ENCODE data around the gene C2CD2.

Gene C2CD2

GRCh38 chr21:41974752-41975053, 20.9 kb upstream of the C2CD2 start:
- Histone ChIP-seq H3K27me3 (ENCODE audit: insufficient read depth, poor library complexity, severe bottlenecking) (no peaks in the 10 kb centered on the region), H3K27ac (replicated peaks) (no peak overlapping the region), H3K4me3 (replicated peaks; ENCODE audit: insufficient read depth, low read length) (no peak overlapping the region)
- no peak for DNase-seq (ENCODE audit: low read depth in 1 of 2, low spot score in 1 of 2)
- TF ChIP-seq SPI1 (IDR thresholded peaks at IDR 0.05; ENCODE audit: borderline replicate concordance, low read depth) (no peak), POLR2AphosphoS5 (IDR thresholded peaks at IDR 0.05; ENCODE audit: low read depth) (no peak), REST (IDR thresholded peaks at IDR 0.05; ENCODE audit: insufficient replicate concordance, low read depth) (no peak), GABPA (IDR thresholded peaks at IDR 0.05; ENCODE audit: low read depth) (no peak)
- TF ChIP-seq, protein P1, sequence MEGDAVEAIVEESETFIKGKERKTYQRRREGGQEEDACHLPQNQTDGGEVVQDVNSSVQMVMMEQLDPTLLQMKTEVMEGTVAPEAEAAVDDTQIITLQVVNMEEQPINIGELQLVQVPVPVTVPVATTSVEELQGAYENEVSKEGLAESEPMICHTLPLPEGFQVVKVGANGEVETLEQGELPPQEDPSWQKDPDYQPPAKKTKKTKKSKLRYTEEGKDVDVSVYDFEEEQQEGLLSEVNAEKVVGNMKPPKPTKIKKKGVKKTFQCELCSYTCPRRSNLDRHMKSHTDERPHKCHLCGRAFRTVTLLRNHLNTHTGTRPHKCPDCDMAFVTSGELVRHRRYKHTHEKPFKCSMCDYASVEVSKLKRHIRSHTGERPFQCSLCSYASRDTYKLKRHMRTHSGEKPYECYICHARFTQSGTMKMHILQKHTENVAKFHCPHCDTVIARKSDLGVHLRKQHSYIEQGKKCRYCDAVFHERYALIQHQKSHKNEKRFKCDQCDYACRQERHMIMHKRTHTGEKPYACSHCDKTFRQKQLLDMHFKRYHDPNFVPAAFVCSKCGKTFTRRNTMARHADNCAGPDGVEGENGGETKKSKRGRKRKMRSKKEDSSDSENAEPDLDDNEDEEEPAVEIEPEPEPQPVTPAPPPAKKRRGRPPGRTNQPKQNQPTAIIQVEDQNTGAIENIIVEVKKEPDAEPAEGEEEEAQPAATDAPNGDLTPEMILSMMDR (IDR thresholded peaks at IDR 0.05; ENCODE audit: insufficient read depth, low read length), result no peak

- TF ChIP-seq REST (IDR thresholded peaks at IDR 0.05; ENCODE audit: insufficient replicate concordance, low read depth) (peak; percentile 27), SPI1 (IDR thresholded peaks at IDR 0.05; ENCODE audit: borderline replicate concordance, low read depth) (peak; percentile 77), GABPA (IDR thresholded peaks at IDR 0.05; ENCODE audit: low read depth) (no peak)
- TF ChIP-seq, protein P1 (IDR thresholded peaks at IDR 0.05; ENCODE audit: insufficient read depth, low read length), result no peak
- no peak overlapping the region for H3K27ac ChIP-seq (replicated peaks)
- H3K4me3 ChIP-seq (replicated peaks; ENCODE audit: insufficient read depth, low read length), result no peak overlapping the region
- DNase-seq (ENCODE audit: low read depth in 1 of 2, low spot score in 1 of 2), result peak; percentile 55 to 73
- H3K27me3 ChIP-seq (ENCODE audit: insufficient read depth, poor library complexity, severe bottlenecking), result no peaks in the 10 kb centered on the region
These were observed 20.3 kb upstream of the C2CD2 start for GRCh38 chr21:41973861-41974751.

- TF ChIP-seq, protein P1 (IDR thresholded peaks at IDR 0.05; ENCODE audit: insufficient read depth, low read length), result no peak
- TF ChIP-seq SPI1 (IDR thresholded peaks at IDR 0.05; ENCODE audit: borderline replicate concordance, low read depth), result no peak
- no peak for TF ChIP-seq GABPA (IDR thresholded peaks at IDR 0.05; ENCODE audit: low read depth)
- no peak overlapping the region for H3K27ac ChIP-seq (replicated peaks)
- no peak for DNase-seq (ENCODE audit: low read depth in 1 of 2, low spot score in 1 of 2)
- no peak overlapping the region for H3K4me3 ChIP-seq (replicated peaks; ENCODE audit: insufficient read depth, low read length)
- H3K27me3 ChIP-seq (ENCODE audit: insufficient read depth, poor library complexity, severe bottlenecking), result no peaks in the 10 kb centered on the region
These were observed 19.6 kb upstream of the C2CD2 start for GRCh38 chr21:41973427-41973831.
